Stimulated activated CD8-positive, alpha-beta memory T cell treated with anti-CD3 and anti-CD28 coated beads, Interleukin-15, amount 100 ng/mL, for 24 hours (primary cell): Measurements from ENCODE around the gene ITGB2.
A peak's percentile ranks its signal among the peaks of the same experiment; 100 is the strongest.

Experiments used
- DNase-seq: peaks from one replicate; pipeline ENCODE4 v3.0.0-alpha.2; 2020; ENCODE audit warnings: low read depth

The ITGB2 gene

GRCh38 chr21:44955141-44955797, 34.6 kb upstream of the ITGB2 start:
- no peak for DNase-seq

- no peak for DNase-seq
Observed at GRCh38 chr21:44954281-44954771, 33.6 kb upstream of the ITGB2 start.

GRCh38 chr21:44953628-44954021, 32.9 kb upstream of the ITGB2 start:
- DNase-seq: no peak

- DNase-seq: no peak
Observed at GRCh38 chr21:44952929-44953627, 32.4 kb upstream of the ITGB2 start.

GRCh38 chr21:44952116-44952928, 31.6 kb upstream of the ITGB2 start:
- no peak for DNase-seq

- no peak for DNase-seq
Observed at GRCh38 chr21:44951186-44951915, 30.7 kb upstream of the ITGB2 start.

GRCh38 chr21:44950351-44950750, 29.7 kb upstream of the ITGB2 start:
- DNase-seq: no peak

GRCh38 chr21:44949779-44950198, 29.1 kb upstream of the ITGB2 start:
- peak; percentile 75 for DNase-seq

- no peak for DNase-seq
Observed at GRCh38 chr21:44949161-44949778, 28.6 kb upstream of the ITGB2 start.

- DNase-seq: no peak
Observed at GRCh38 chr21:44948426-44949120, 27.9 kb upstream of the ITGB2 start.

- DNase-seq: no peak
Observed at GRCh38 chr21:44947930-44948331, 27.2 kb upstream of the ITGB2 start.

GRCh38 chr21:44947111-44947929, 26.6 kb upstream of the ITGB2 start:
- DNase-seq: no peak

- DNase-seq: no peak
Observed at GRCh38 chr21:44946254-44947041, 25.7 kb upstream of the ITGB2 start.

GRCh38 chr21:44944596-44944995, 23.9 kb upstream of the ITGB2 start:
- DNase-seq: no peak

GRCh38 chr21:44943686-44944550, 23.2 kb upstream of the ITGB2 start:
- no peak for DNase-seq

GRCh38 chr21:44943005-44943685, 22.4 kb upstream of the ITGB2 start:
- no peak for DNase-seq

- no peak for DNase-seq
Observed at GRCh38 chr21:44942566-44942965, 21.9 kb upstream of the ITGB2 start.

- DNase-seq: no peak
Observed at GRCh38 chr21:44941567-44941966, 20.9 kb upstream of the ITGB2 start.
